ENCODE measurements around the gene PTPRG.

The PTPRG gene

DNA sequence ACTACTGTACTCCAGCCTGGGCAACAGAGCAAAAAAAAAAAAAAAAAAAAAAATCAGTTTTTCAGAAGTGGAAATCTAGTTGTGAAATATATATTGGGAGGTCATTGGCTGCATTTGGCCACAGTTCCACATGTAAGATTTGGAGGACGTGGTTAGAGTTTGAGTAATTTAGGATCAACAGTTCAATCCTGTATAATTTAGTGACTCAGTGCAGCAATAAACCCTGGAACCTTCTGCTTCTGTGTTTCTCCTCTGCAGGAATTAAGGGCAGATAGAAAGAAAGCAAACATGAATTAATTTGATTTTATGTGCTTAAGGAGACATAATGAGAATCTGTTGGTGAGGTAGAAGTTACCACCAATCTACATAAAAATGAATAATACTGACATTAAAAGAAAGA, 347.0 kb downstream of the PTPRG start:
- no peak for DNase-seq

GRCh38 chr3:61910732-61911131, 349.4 kb downstream of the PTPRG start:
- DNase-seq = no peak

GRCh38 chr3:61912158-61912557, 350.8 kb downstream of the PTPRG start:
- no peak for DNase-seq

- no peak for DNase-seq
Observed at GRCh38 chr3:61913701-61914100, 352.3 kb downstream of the PTPRG start.

DNA sequence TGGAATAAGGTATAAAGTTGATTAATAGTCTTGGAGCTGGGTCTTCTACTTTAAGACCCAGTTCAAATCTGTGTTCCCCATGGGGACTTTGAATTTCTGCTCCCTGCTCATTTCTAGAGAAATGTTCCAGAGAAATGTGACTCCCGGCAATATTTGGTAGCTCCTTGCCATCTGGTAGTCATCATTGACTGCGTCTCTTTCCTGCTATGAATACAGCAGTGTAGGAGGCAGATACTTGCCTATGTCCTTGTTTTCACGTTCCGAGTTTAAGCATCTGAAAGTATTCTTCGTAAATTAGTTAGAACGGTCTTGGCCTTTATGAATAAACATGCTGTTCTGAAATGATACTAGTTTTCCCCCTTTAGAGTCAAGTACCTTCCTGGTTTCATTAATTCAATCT, 352.9 kb downstream of the PTPRG start:
- DNase-seq = no peak

DNA sequence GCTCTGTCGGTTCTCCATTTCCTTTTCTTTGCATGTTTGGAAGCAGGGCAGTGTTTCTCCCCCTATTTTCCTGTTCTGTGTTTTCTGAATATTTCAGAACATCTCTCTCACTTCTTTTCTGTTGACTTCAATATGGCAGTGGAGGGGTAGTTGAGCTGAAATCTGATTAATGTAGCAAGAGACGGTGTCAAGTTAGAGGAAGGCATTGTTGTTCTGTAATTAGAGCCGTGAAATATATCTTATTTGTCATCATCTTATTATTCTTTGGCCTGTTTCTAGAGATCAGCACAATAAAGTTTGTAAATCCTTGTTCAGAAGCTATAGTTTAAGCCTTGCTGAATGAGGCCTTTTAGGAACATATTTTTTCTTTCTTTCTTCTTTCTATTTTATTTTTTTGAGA, 353.9 kb downstream of the PTPRG start:
- no peak for DNase-seq

DNA sequence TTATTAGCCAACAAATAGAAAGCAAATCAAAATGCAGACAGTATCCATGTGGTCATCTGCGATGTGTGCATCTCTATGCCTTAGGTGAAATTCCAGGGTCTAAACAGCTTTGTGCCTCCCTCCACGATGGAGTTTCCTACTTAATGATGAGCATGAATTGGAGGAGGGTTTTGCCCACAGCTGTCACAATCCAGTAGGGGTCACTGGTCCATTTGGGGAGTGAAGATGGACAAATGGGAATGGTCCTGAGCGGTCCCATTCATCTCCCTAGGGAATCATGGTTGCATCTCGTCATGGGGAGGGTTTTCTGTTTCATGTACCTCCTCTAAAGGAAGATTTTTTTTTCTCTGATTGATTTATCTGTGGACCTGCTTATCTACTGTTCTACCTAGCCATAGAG, 358.0 kb downstream of the PTPRG start:
- DNase-seq = no peak

DNA sequence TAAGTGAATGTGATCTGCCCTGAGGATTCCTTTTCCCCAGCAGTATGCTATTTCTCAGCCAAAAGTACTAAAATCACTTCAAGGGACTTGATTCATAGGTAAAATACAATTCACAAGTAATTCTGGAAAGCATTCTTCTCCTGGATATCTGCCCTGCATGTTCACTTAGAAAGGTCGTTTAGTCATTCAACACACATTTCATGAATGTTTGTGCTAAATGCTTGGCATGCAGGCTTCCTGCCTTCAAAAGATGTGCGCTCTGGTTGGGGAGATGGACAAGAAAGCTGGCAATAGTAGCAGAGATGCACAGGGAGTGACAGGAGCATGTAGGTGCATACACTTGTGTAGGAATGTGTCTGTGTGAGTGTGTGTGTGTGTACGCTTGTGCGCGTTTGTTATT, 360.7 kb downstream of the PTPRG start:
- no peak for DNase-seq

DNA sequence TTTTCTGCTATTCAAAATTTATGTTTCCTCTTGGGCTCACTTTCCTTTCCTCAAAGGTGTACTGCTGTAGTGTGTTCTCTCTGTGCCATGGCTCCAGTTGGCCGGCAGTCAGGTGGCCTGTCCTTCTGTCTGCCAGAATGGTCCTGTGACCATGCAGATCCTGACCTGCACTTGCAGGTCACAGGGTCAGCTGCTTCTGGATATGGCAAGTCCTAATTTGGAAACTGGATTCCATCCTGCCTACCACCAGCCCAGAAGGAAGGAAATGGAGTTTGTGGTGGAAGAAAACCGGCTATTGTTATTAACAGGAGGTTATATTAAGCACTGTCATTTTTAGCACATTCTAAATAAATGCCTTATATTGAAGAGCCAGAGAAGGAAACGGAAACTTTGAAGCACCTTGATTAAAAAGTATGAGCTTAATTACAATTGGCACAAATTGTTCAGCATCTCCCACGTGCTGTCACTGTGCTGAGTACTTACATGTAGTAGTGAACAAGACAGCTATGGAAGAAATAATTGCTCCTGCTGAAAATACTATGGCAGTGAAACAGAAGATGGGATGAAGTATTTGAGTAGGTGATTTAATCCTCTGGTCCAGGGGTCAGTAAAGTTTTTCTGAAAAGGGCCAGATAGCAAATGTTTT, 362.8 kb downstream of the PTPRG start:
- no peak for DNase-seq

- no peak for DNase-seq
Observed at GRCh38 chr3:61924991-61925390, 363.6 kb downstream of the PTPRG start.

- no peak for DNase-seq
Observed at GRCh38 chr3:61925721-61926120, 364.4 kb downstream of the PTPRG start.

DNA sequence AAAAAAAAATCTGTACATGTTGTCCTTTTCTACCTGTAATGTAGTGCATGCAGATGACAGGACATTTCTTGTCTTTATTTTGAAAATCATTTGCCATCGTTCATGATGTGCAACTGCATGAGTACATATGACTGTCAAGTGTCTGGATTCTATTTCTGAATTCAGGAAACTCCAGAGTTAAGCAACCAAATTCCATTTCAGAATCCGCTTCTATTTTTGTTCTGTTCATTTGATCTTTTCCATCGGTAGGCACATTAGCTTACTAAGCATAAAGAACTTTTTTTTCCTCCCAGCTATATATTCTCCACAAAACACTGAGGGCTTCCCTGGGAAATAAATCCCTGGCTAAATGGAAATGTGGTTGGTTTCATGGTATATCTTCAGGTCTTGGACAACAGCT, 365.6 kb downstream of the PTPRG start:
- DNase-seq = no peak

DNA sequence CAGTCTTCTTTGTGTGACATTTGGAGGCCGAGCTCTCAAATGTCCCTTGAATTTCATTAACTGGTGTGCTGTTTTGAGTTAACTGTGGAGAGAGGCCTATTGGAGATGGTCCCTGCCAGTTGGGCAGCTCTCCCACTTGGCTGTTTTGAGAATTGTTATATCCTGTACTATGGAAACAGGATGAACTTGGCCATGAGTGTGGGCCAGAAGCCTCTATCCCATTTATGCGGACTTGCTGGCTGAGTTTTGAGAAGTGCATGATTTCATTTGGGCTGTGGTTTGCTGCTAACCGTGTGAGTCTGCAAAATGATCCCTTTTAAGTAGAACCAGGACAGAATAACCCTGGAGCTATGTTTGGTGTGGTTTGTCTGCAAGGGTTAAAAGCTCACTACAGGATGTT, 366.0 kb downstream of the PTPRG start:
- no peak for DNase-seq

DNA sequence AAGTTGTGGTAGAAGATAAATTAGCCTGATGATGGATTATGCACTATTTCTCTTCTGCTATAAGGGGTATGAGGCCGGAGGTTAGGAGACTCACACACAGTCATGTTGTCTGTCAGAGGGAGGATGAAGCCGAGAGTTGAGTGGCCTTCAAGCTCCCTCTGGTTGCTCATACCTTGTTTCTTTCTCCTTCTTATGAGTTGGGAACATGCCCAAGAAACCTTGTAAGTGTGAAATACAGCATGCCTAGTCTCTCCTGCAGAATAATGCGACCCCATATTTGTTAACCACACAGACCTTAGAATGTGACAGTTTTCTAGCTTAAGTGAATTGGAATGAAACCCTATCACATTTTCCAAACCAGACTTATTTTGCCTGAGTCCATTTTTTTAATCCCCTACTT, 366.7 kb downstream of the PTPRG start:
- no peak for DNase-seq

- no peak for DNase-seq
Observed at GRCh38 chr3:61928776-61929314, 367.5 kb downstream of the PTPRG start.

GRCh38 chr3:61929617-61930016, 368.2 kb downstream of the PTPRG start:
- DNase-seq = no peak

- no peak for DNase-seq
Observed at GRCh38 chr3:61932499-61932898, 371.1 kb downstream of the PTPRG start.

DNA sequence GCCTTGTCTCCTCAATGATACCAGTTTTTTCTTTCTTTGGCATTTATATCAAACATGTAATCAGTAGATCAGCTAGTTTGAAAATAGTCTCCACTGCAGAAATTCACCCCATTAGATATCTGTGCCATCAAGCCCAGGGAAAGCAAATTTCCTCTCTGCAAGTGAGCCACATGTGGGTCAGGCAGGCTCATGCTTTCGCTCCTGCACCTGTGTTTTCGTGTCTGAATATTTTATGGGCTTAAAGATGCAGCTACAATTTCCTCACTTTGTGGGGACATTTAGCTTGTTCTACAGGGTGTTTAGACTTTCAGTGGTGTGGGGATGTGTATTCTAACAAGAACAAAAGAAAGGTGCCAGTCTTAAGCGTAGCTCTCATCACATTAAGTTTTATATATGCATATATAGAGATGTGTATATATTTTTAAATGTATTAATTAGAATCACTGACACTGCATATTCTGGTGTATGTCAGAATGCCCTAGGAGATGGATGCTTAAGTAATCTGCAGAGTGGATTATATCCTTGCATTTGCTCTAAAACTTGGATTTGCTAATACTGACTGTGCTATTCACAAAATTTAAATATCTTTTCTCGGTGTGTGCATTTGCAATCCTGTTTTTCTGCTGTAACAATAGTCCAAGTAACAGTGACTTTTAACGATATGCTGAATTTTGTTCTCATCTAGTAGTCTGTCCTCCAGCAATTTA, 372.6 kb downstream of the PTPRG start:
- no peak for DNase-seq

DNA sequence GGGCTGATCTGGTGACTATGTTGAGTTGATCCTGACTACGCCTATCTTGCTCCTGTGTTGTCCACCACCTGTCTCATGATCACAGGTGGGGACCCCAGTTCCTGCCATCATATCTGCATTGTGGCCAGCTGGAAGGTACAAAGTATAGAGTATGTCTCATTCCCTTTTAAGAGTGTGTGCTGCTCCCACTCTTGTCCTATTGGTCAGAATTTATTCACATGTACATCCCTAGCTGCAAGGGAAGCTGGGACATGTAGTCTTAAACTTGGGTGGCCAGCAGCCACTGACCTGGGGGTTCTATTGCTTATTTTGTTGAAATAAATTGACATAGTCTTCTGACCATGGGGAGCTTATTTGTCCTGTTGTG, 373.1 kb downstream of the PTPRG start:
- DNase-seq = no peak

GRCh38 chr3:61935814-61936213, 374.4 kb downstream of the PTPRG start:
- DNase-seq = no peak

- no peak for DNase-seq
Observed at GRCh38 chr3:61936344-61936937, 375.1 kb downstream of the PTPRG start.

GRCh38 chr3:61937477-61937876, 376.1 kb downstream of the PTPRG start:
- no peak for DNase-seq

GRCh38 chr3:61938878-61939549, 377.6 kb downstream of the PTPRG start:
- no peak for DNase-seq

DNA sequence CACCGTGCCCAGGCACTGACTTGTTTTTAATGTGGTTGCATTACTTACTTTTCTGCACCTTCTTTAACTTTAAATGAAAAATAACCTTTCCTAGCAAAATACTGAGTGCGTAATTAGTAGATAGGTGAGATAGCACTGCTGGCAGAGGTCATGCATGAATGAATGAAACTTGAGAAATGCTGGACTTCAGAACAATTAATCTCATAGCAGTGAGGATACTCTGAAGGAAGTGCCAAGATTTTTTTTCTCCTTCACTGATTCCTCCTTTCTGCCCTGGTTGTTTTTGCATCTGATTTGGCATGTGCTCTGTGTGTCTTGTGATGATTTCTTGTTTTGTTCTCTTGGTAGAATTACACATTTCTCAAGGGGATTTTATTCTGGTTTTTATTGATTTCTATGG, 378.9 kb downstream of the PTPRG start:
- no peak for DNase-seq

Data from effector CD8-positive, alpha-beta T cell (primary cell).